Tibial artery (tissue), 4 donors: Measurements from ENCODE around the gene PTPRN.

Experiments used
- DNase-seq, 2 donors: peaks; one replicate each; pipeline ENCODE4 v3.0.0-alpha.2; 2019
- H3K27ac ChIP-seq, 2 donors: fragments of 200-600 bp; sonication (generic) in 1 of 2; 1 replicate in 1 of 2; 2 replicates in 1 of 2; pipeline ENCODE4 v1.5.1; 2018 to 2019; ENCODE audit warnings: mild to moderate bottlenecking in 1 of 2
- H3K27me3 ChIP-seq, 2 donors: fragments of 200-600 bp; sonication (generic) in 1 of 2; one replicate each; pipeline versions ENCODE4 v1.5.1 to v1.6.0; 2016 to 2019
- H3K36me3 ChIP-seq, 3 donors: fragments of 200-600 bp; sonication (generic) in 2 of 3; one replicate each; pipeline ENCODE4 v1.5.1; 2016 to 2019; ENCODE audit warnings: mild to moderate bottlenecking in 2 of 3
- H3K4me1 ChIP-seq, 4 donors: fragments of 200-600 bp; sonication (generic) in 2 of 4; 1 replicate in 3 of 4; 2 replicates in 1 of 4; pipeline ENCODE4 v1.5.1; 2016 to 2019
- H3K4me3 ChIP-seq, 2 donors: fragments of 200-600 bp; sonication (generic) in 1 of 2; 1 replicate in 1 of 2; 2 replicates in 1 of 2; pipeline ENCODE4 v1.5.1; 2018 to 2019; ENCODE audit warnings: mild to moderate bottlenecking in 2 of 2
- H3K9me3 ChIP-seq, 3 donors: fragments of 200-600 bp; sonication (generic) in 1 of 3; one replicate each; pipeline ENCODE4 v1.5.1; 2016 to 2019
- intact Hi-C: fragments of 100-400 bp; cut with DNase I; formaldehyde crosslinking; loops from one replicate; pipeline ENCODE4 v1.15.0; 2023; ENCODE audit warnings: low total_unique reads
- TF ChIP-seq, protein P1 (sequence below), 2 experiments: fragments of 200-600 bp in 1 of 2; fragments of 450-650 bp in 1 of 2; IDR thresholded peaks; one replicate each; pipeline ENCODE4 v1.5.1; 2017 to 2019; ENCODE audit warnings: antibody characterized with exemption in 2 of 2, mild to moderate bottlenecking in 1 of 2, moderate library complexity in 1 of 2

PTPRN gene

GRCh38 chr2:219309278-219309677 lies at the start of gene PTPRN:
TSS of gene PTPRN (minus strand) at chr2:219309401. CDS start at chr2:219309332, 69 bp downstream.
- Histone ChIP-seq H3K36me3 (no peaks in the 10 kb centered on the region), H3K4me3 (no peak within 1 kb of the TSS), H3K4me1 (peaks cover 0 to 11% (median 2%) of the 10 kb centered on the region in 4 donors), H3K27ac (no peak within 1 kb of the TSS), H3K9me3 (no peaks in the 10 kb centered on the region), H3K27me3 (peaks cover 3 to 65% of the 10 kb centered on the region in 2 donors)
- intact Hi-C loops, result loop anchor here (10.0 kb wide), 1 partner anchor 254 kb away; no protein-coding TSS in a partner anchor
- TF ChIP-seq, protein P1, sequence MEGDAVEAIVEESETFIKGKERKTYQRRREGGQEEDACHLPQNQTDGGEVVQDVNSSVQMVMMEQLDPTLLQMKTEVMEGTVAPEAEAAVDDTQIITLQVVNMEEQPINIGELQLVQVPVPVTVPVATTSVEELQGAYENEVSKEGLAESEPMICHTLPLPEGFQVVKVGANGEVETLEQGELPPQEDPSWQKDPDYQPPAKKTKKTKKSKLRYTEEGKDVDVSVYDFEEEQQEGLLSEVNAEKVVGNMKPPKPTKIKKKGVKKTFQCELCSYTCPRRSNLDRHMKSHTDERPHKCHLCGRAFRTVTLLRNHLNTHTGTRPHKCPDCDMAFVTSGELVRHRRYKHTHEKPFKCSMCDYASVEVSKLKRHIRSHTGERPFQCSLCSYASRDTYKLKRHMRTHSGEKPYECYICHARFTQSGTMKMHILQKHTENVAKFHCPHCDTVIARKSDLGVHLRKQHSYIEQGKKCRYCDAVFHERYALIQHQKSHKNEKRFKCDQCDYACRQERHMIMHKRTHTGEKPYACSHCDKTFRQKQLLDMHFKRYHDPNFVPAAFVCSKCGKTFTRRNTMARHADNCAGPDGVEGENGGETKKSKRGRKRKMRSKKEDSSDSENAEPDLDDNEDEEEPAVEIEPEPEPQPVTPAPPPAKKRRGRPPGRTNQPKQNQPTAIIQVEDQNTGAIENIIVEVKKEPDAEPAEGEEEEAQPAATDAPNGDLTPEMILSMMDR (IDR thresholded peaks at IDR 0.05), result no peak
- no peak for DNase-seq

DNA sequence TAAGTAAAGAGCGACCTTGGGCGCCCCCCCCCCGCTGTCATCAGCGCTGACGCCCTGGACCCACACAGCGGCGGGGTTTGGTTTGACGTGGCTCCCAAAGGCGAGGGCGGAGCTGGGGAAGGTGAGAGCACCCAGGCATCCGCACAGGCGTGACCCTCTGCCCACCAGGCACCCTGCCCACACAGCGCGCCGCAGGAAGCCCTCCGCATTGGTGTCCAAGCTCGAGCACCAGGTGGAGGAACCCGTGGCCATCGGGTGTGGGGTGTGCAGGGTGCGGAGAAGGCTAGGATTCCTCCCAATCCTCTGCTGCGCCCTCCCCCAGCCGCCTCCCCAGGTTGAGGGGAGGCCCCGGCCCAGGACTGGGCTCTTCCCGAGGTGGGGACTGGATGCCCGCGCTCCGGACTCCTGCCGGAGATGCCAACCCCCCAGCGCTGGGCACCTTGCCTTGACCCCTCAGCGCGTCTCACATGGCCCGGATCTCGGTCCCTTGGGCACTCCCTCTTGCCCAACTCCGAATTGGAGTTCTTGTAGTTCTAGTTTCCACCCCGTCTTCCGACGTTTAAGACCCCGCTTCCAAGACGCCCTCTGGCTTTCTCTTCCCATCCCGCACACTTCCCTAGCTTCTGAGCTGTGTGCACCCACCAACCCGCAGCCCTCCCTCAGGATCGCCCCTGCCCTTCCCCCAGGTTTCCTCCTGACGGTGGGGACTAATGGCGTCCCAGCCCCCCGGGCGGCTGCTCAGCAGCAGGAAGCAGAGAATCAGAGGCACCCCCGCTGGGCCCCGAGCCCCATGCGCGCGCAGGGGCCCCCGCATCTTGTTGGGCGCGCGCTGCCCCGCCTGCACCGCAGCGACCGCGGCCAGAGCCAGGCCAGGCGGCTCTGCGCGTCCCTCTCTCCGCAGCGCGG lies 49.2 kb upstream of the PTPRN start:
- no peak for DNase-seq
- H3K4me1 ChIP-seq, result peaks cover 0 to 12% (median 11%) of the 10 kb centered on the region in 4 donors
- peak overlapping the region in 1 of 2 donors; percentile 11 for H3K4me3 ChIP-seq
- no peaks in the 10 kb centered on the region for H3K9me3 ChIP-seq
- intact Hi-C loops, result no loop called here
- no peaks in the 10 kb centered on the region for H3K36me3 ChIP-seq
- H3K27ac ChIP-seq, result no peak overlapping the region
- H3K27me3 ChIP-seq, result peaks cover 0 to 62% of the 10 kb centered on the region in 2 donors
- TF ChIP-seq, protein P1 (IDR thresholded peaks at IDR 0.05), result no peak

DNA sequence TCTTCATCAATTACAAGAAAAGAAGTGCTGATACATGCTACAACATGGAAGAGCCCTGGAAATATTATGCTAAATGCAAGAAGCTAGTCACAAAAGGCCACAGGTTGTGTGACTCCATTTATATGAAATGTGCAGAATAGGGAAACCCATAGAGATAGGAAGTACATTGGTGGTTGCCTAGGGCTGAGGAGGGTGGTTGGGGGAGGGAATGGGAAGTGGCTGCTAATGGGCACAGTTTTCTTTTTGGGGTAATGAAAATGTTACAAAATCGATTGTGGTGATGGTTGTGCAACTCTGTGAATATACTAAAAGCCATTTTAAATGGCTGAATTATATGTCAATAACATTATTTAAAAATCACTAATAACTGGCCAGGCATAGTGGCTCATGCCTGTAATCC lies 47.6 kb upstream of the PTPRN start:
- Histone ChIP-seq H3K9me3 (no peaks in the 10 kb centered on the region), H3K4me3 (no peak overlapping the region), H3K4me1 (peaks cover 0 to 12% (median 11%) of the 10 kb centered on the region in 4 donors), H3K36me3 (no peaks in the 10 kb centered on the region), H3K27ac (no peak overlapping the region), H3K27me3 (peaks cover 0 to 76% of the 10 kb centered on the region in 2 donors)
- TF ChIP-seq, protein P1 (IDR thresholded peaks at IDR 0.05), result no peak
- intact Hi-C loops, result no loop called here
- no peak for DNase-seq

- Histone ChIP-seq H3K9me3 (no peaks in the 10 kb centered on the region), H3K27ac (no peak overlapping the region), H3K4me1 (peaks cover 0 to 12% (median 11%) of the 10 kb centered on the region in 4 donors), H3K4me3 (no peak overlapping the region), H3K36me3 (no peaks in the 10 kb centered on the region), H3K27me3 (peaks cover 0 to 86% of the 10 kb centered on the region in 2 donors)
- TF ChIP-seq, protein P1 (IDR thresholded peaks at IDR 0.05), result no peak
- DNase-seq, result no peak
- intact Hi-C loops, result no loop called here
Observed at GRCh38 chr2:219354582-219354981, 45.4 kb upstream of the PTPRN start.

DNA sequence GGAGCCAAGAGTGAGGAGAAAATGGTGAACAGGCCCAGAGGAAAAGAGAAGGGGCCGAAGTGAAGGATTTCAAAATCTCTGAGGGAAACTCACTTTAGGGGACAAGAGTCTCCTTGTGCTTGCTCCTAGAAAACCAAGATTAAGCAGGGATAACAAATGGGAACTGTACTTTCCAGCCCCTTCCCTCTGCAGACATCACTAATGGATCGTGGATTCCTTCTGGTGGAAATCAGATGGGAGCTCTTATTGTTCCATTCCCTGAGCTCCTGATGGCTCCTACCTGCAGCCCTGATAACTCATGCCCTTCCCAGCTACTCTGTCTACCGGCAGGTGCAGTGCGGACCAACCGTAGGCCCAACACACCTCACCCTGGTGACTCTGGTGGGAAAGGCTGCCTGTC lies 43.9 kb upstream of the PTPRN start:
- Histone ChIP-seq H3K9me3 (no peaks in the 10 kb centered on the region), H3K36me3 (no peaks in the 10 kb centered on the region), H3K4me3 (no peak overlapping the region), H3K27ac (no peak overlapping the region), H3K4me1 (peaks cover 0 to 4% (median 3%) of the 10 kb centered on the region in 4 donors), H3K27me3 (peaks cover 0 to 75% of the 10 kb centered on the region in 2 donors)
- DNase-seq, result no peak
- intact Hi-C loops, result no loop called here
- TF ChIP-seq, protein P1 (IDR thresholded peaks at IDR 0.05), result no peak
